B cell (primary cell): Measurements from ENCODE around the gene AQP12B. TPM values are rescaled to one million over a fixed set of nuclear protein-coding genes. Genes with fewer than 3 reads are reported as not detected.

Experiments used
- ATAC-seq: fragments of 200-7000 bp; cut with Tn5 transposase; one replicate; pipeline ENCODE4 v1.10.0; 2021; ENCODE audit warnings: low read depth, mild to moderate bottlenecking, moderate number of reproducible peaks, moderate library complexity
- CTCF ChIA-PET: fragments of 350-600 bp; sonication (Branson Sonifier 250); formaldehyde crosslinking; loops from one replicate; lab custom pipeline; 2021; ENCODE audit warnings: antibody characterized with exemption, inconsistent platforms; lab: Charles Lee
- POLR2A ChIA-PET: fragments of 350-600 bp; sonication (Branson Sonifier 250); formaldehyde crosslinking; loops from one replicate; lab custom pipeline; 2021; ENCODE audit warnings: antibody characterized with exemption; lab: Charles Lee
- DNase-seq: peaks from one replicate; pipeline ENCODE4 v3.0.0; 2013
- H2AFZ ChIP-seq: 2 replicates; pipeline ENCODE4 v1.6.1; 2012; ENCODE audit warnings: mild to moderate bottlenecking, low read depth, low read length; ENCODE audit not compliant: insufficient read depth, poor library complexity, severe bottlenecking
- H3K27ac ChIP-seq, 2 donors: 1 replicate in 1 of 2; 2 replicates in 1 of 2; pipeline ENCODE4 v1.5.1; 2012 to 2013; ENCODE audit warnings: low read length in 2 of 2, mild to moderate bottlenecking in 2 of 2, moderate library complexity in 1 of 2
- H3K27me3 ChIP-seq, 4 experiments: fragments of 200-600 bp in 1 of 4; sonication (generic) in 1 of 4; replicated peaks in 1 of 4; 1 replicate in 2 of 4; 2 replicates in 2 of 4; pipeline versions ENCODE4 v1.6.1 to v1.7.0; 2013 to 2016; ENCODE audit warnings: low read length in 3 of 4, mild to moderate bottlenecking in 2 of 4, mixed read lengths in 1 of 4, moderate library complexity in 1 of 4; ENCODE audit not compliant: insufficient read depth in 4 of 4, control insufficient read depth in 3 of 4; ENCODE audit errors: control extremely low read depth in 1 of 4
- H3K36me3 ChIP-seq, 2 experiments: replicated peaks in 1 of 2; 1 replicate in 1 of 2; 2 replicates in 1 of 2; pipeline versions ENCODE4 v1.6.1 to v1.7.1; 2013; ENCODE audit warnings: low read length in 1 of 2; ENCODE audit not compliant: insufficient read depth in 2 of 2, control insufficient read depth in 1 of 2; ENCODE audit errors: control extremely low read depth in 1 of 2, extremely low read depth in 1 of 2
- H3K4me1 ChIP-seq, 2 donors: fragments of 200-600 bp in 1 of 2; sonication (generic) in 1 of 2; 1 replicate in 1 of 2; 2 replicates in 1 of 2; pipeline versions ENCODE4 v1.5.1 to v1.6.1; 2013 to 2017; ENCODE audit warnings: low read length in 2 of 2; ENCODE audit not compliant: control insufficient read depth in 2 of 2, insufficient read depth in 2 of 2
- H3K4me2 ChIP-seq: replicated peaks from 2 replicates; pipeline ENCODE3; 2012; ENCODE audit warnings: mild to moderate bottlenecking, low read depth, low read length; ENCODE audit not compliant: poor library complexity, severe bottlenecking
- H3K4me3 ChIP-seq, 5 experiments: fragments of 200-600 bp in 1 of 5; sonication (generic) in 1 of 5; 1 replicate in 3 of 5; 2 replicates in 2 of 5; pipeline versions ENCODE4 v1.5.1 to v1.7.0; 2011 to 2016; ENCODE audit warnings: low read length in 4 of 5, mild to moderate bottlenecking in 4 of 5, low read depth in 2 of 5, control low read depth in 1 of 5, moderate library complexity in 1 of 5; ENCODE audit not compliant: insufficient read depth in 1 of 5; ENCODE audit errors: control extremely low read depth in 1 of 5, extremely low read depth in 1 of 5
- H3K79me2 ChIP-seq: fragments of 200-600 bp; sonication (generic); one replicate; pipeline ENCODE4 v1.6.0; 2016; ENCODE audit warnings: low read length; ENCODE audit not compliant: control insufficient read depth, insufficient read depth
- H3K9ac ChIP-seq: fragments of 200-600 bp; sonication (generic); 2 replicates; pipeline ENCODE4 v1.6.1; 2017; ENCODE audit warnings: mild to moderate bottlenecking, low read length, moderate library complexity
- H3K9me3 ChIP-seq, 3 donors: one replicate each; pipeline versions ENCODE4 v1.6.1 to v1.7.1; 2013; ENCODE audit warnings: low read length in 2 of 3; ENCODE audit not compliant: control insufficient read depth in 2 of 3, insufficient read depth in 1 of 3; ENCODE audit errors: control extremely low read depth in 1 of 3
- H4K20me1 ChIP-seq: 2 replicates; pipeline ENCODE4 v1.6.0; 2012; ENCODE audit warnings: mild to moderate bottlenecking, low read length; ENCODE audit not compliant: insufficient read depth, control insufficient read depth, poor library complexity, severe bottlenecking
- H3K27ac Mint-ChIP-seq: one replicate; pipeline ENCODE4 v1.8.0; 2021; ENCODE audit warnings: mixed read lengths
- H3K27me3 Mint-ChIP-seq: one replicate; pipeline ENCODE4 v1.8.0; 2021; ENCODE audit warnings: mixed read lengths
- H3K4me1 Mint-ChIP-seq: one replicate; pipeline ENCODE4 v1.8.0; 2021; ENCODE audit warnings: mixed read lengths
- H3K4me3 Mint-ChIP-seq: one replicate; pipeline ENCODE4 v1.8.0; 2021; ENCODE audit warnings: mixed read lengths
- H3K9me3 Mint-ChIP-seq: one replicate; pipeline ENCODE4 v1.8.0; 2022; ENCODE audit warnings: mixed read lengths; ENCODE audit not compliant: insufficient read depth
- EZH2 ChIP-seq: IDR thresholded peaks from 2 replicates; pipeline ENCODE4 v1.6.1; 2012; ENCODE audit warnings: borderline replicate concordance, low read depth, mild to moderate bottlenecking, moderate library complexity, low read length; ENCODE audit not compliant: insufficient read depth, poor library complexity, severe bottlenecking
- WGBS: methylation state at CpG from one replicate; pipeline ENCODE4 v1.1.5; 2013; ENCODE audit warnings: missing lambda C conversion rate; ENCODE audit not compliant: insufficient coverage; 5-methylcytosine and 5-hydroxymethylcytosine counted together
- intact Hi-C: fragments of 100-400 bp; cut with micrococcal nuclease; formaldehyde crosslinking; loops from one replicate; pipeline ENCODE4 v1.10.0; 2022
- polyA plus RNA-seq: library from polyadenylated mRNA; depleted of rRNA; stranded (reverse); fragments of >200 nt; gene quantifications from 2 replicates; pipeline ENCODE4 v1.2.3, GENCODE V29; 2012
- total RNA-seq, 2 donors: library from RNA; stranded (reverse); fragments of 120-200 nt in 1 of 2; gene quantifications; 1 replicate in 1 of 2; 2 replicates in 1 of 2; pipeline versions ENCODE4 v1.2.3 to v1.2.4, GENCODE V29; 2013 to 2022
- TF ChIP-seq, protein P1 (sequence below): fragments of 200-600 bp; IDR thresholded peaks from one replicate; pipeline ENCODE4 v1.8.0; 2022; ENCODE audit warnings: antibody characterized with exemption, mild to moderate bottlenecking

The AQP12B gene
- total and polyA plus RNA-seq, 2 donors (not counting 1 experiment from before 2014, with no cell fraction given): not detected

DNA sequence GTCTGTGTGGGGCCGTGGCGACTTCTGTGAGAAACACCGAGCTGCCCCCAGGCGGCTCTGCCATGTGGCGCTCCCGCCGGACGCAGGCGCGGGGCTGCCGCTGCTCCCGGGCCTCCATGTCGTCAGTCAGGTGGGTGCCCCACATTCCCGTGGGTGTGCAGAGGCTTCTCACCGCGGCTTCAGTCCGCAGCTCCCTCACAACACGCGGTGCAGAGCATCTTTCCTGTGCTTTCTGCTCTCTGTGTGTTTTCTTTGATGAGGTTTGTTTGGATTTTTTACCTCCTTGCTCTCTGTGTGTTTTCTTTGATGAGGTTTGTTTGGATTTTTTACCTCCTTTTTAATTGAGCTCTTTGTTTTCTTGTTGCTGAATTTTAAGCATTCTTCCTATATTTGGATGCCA, 22.0 kb upstream of the AQP12B start:
- Histone ChIP-seq H3K36me3 (no peaks in the 10 kb centered on the region), H3K4me1 (no peaks in the 10 kb centered on the region), H3K27me3 (peaks cover 0 to 6% (median 0%) of the 10 kb centered on the region in 4 experiments), H3K4me3 (no peak overlapping the region), H4K20me1 (no peaks in the 10 kb centered on the region), H3K79me2 (no peaks in the 10 kb centered on the region), H3K27ac (no peak overlapping the region), H3K4me2 (no peak overlapping the region), H3K9me3 (no peaks in the 10 kb centered on the region), H2AFZ (no peak overlapping the region), H3K9ac (no peak overlapping the region)
- H3K27me3 Mint-ChIP-seq: peaks cover 22% of the 10 kb centered on the region
- ChIA-PET CTCF (no interaction called here), POLR2A (no interaction called here)
- H3K4me1 Mint-ChIP-seq: no peaks in the 10 kb centered on the region
- no peak overlapping the region for H3K4me3 Mint-ChIP-seq
- intact Hi-C loops: no loop called here
- no peaks in the 10 kb centered on the region for H3K9me3 Mint-ChIP-seq
- ATAC-seq (no peak), DNase-seq (no peak)
- 78% methylated on average over 19 of the region's 19 CpGs for WGBS
- no peak overlapping the region for H3K27ac Mint-ChIP-seq
- no peak for TF ChIP-seq EZH2
- TF ChIP-seq, protein P1, sequence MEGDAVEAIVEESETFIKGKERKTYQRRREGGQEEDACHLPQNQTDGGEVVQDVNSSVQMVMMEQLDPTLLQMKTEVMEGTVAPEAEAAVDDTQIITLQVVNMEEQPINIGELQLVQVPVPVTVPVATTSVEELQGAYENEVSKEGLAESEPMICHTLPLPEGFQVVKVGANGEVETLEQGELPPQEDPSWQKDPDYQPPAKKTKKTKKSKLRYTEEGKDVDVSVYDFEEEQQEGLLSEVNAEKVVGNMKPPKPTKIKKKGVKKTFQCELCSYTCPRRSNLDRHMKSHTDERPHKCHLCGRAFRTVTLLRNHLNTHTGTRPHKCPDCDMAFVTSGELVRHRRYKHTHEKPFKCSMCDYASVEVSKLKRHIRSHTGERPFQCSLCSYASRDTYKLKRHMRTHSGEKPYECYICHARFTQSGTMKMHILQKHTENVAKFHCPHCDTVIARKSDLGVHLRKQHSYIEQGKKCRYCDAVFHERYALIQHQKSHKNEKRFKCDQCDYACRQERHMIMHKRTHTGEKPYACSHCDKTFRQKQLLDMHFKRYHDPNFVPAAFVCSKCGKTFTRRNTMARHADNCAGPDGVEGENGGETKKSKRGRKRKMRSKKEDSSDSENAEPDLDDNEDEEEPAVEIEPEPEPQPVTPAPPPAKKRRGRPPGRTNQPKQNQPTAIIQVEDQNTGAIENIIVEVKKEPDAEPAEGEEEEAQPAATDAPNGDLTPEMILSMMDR: no peak

DNA sequence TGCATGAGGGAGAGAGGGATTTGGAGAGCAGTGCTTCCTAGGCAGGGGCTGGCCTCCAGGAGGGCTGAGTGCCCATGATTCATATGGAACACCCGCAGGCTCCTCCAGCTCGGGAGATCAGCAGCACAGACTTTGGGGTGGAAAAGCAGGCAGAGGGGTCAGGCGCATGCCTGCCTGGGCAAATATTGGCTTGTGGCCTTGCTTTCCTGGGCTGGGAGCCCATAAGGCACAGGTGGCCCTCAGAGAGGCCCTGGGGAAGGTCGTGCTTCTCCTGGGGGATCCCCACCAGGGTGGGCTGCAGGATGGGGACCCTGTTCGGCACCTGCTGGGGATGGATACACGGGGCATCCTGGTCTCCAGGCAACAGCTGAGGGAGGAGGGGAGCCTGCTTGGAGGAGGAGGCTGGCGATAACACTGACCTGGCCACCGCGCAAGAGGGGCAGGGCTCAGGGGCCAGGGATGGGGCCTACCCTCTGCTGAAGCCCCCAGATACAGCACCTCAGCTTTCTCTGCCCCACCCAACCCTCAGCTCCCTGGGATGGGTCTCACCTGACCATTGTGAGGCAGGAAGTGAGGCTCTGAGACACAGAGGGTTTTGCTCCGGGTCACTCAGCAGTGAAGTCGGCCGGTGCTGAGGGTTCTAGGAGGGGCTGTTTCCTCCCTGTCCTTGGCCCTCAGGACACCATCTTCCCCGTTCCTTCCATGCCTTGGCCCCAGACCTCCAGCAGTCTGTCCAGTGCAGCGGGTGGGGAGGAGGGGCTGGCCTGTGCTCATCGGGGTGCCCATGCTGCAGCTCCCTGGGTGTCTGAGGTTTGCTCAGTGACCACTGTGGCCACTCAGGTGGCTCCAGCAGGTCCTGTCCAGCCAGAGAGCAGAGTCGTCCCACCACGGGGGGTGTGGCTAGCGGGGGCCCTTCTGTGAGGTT, 21.0 kb upstream of the AQP12B start:
- no peak overlapping the region for H2AFZ ChIP-seq
- no peak overlapping the region for H3K4me2 ChIP-seq
- no peak overlapping the region for H3K4me3 Mint-ChIP-seq
- H3K9me3 ChIP-seq: no peaks in the 10 kb centered on the region
- intact Hi-C loops: no loop called here
- H3K4me3 ChIP-seq: no peak overlapping the region
- 87% methylated on average over 13 of the region's 18 CpGs for WGBS
- no peaks in the 10 kb centered on the region for H3K79me2 ChIP-seq
- H3K27ac ChIP-seq: no peak overlapping the region
- ATAC-seq: no peak
- no peak overlapping the region for H3K9ac ChIP-seq
- peaks cover 0 to 6% (median 0%) of the 10 kb centered on the region in 4 experiments for H3K27me3 ChIP-seq
- TF ChIP-seq EZH2: no peak
- TF ChIP-seq, protein P1: no peak
- no peaks in the 10 kb centered on the region for H3K36me3 ChIP-seq
- H3K27me3 Mint-ChIP-seq: peaks cover 22% of the 10 kb centered on the region
- no peak for DNase-seq
- no peaks in the 10 kb centered on the region for H4K20me1 ChIP-seq
- H3K9me3 Mint-ChIP-seq: no peaks in the 10 kb centered on the region
- ChIA-PET POLR2A (no interaction called here), CTCF (no interaction called here)
- H3K4me1 ChIP-seq: no peaks in the 10 kb centered on the region
- H3K27ac Mint-ChIP-seq: no peak overlapping the region
- H3K4me1 Mint-ChIP-seq: no peaks in the 10 kb centered on the region
